WTC11 (cell line): ENCODE measurements around the gene GARS1. TPM values are rescaled to one million over a fixed set of nuclear protein-coding genes. Genes with fewer than 3 reads are reported as not detected.
A peak's percentile ranks its signal among the peaks of the same experiment; 100 is the strongest.

ENCODE experiments used
- ATAC-seq: fragments of 200-7000 bp; cut with Tn5 transposase; 2 replicates; pipeline ENCODE4 v1.10.0; 2021; ENCODE audit warnings: mild to moderate bottlenecking, moderate library complexity
- CTCF ChIA-PET: fragments of 300-600 bp; sonication (Branson Sonifier 250); formaldehyde crosslinking; loops from one replicate; lab custom pipeline; 2021; ENCODE audit warnings: antibody characterized with exemption; lab: Charles Lee
- POLR2A ChIA-PET: fragments of 350-600 bp; sonication (Branson Sonifier 250); formaldehyde crosslinking; loops from one replicate; lab custom pipeline; 2021; ENCODE audit warnings: antibody characterized with exemption; lab: Charles Lee
- DNase-seq: peaks from one replicate; pipeline ENCODE4 v3.0.0; 2021; ENCODE audit warnings: low spot score
- H3K27ac Mint-ChIP-seq: 2 replicates; pipeline ENCODE4 v1.8.0; 2021; ENCODE audit warnings: mixed read lengths
- H3K27me3 Mint-ChIP-seq: 2 replicates; pipeline ENCODE4 v1.8.0; 2021; ENCODE audit warnings: low read depth, mild to moderate bottlenecking, moderate library complexity, mixed read lengths
- H3K36me3 Mint-ChIP-seq: 2 replicates; pipeline ENCODE4 v1.8.0; 2021; ENCODE audit warnings: mixed read lengths
- H3K4me1 Mint-ChIP-seq: 2 replicates; pipeline ENCODE4 v1.8.0; 2022; ENCODE audit warnings: mixed read lengths
- H3K4me3 Mint-ChIP-seq: 2 replicates; pipeline ENCODE4 v1.8.0; 2021; ENCODE audit warnings: mild to moderate bottlenecking, moderate library complexity, mixed read lengths
- H3K9me3 Mint-ChIP-seq: 2 replicates; pipeline ENCODE4 v1.8.0; 2021; ENCODE audit warnings: mixed read lengths
- ARID4B ChIP-seq: sonication (generic); formaldehyde crosslinking; IDR thresholded peaks from 2 replicates; pipeline ENCODE4 v1.8.0; 2023; ENCODE audit warnings: missing genetic modification reagents, mild to moderate bottlenecking, borderline replicate concordance
- ELF4 ChIP-seq: sonication (generic); formaldehyde crosslinking; IDR thresholded peaks from 2 replicates; pipeline ENCODE4 v1.8.1; 2022; ENCODE audit warnings: low read depth, mild to moderate bottlenecking, moderate library complexity, missing genetic modification reagents
- ESRRA ChIP-seq: sonication (generic); formaldehyde crosslinking; IDR thresholded peaks from 2 replicates; pipeline ENCODE4 v1.8.1; 2022; ENCODE audit warnings: mild to moderate bottlenecking, missing genetic modification reagents, borderline replicate concordance
- FOXK1 ChIP-seq: sonication (generic); formaldehyde crosslinking; IDR thresholded peaks from 2 replicates; pipeline ENCODE4 v1.8.0; 2022; ENCODE audit warnings: mild to moderate bottlenecking, moderate library complexity, missing genetic modification reagents
- HMGXB4 ChIP-seq: sonication (generic); formaldehyde crosslinking; IDR thresholded peaks from 2 replicates; pipeline ENCODE4 v1.8.1; 2023; ENCODE audit warnings: mild to moderate bottlenecking, moderate library complexity, missing genetic modification reagents
- IRF1 ChIP-seq: sonication (generic); formaldehyde crosslinking; IDR thresholded peaks from 2 replicates; pipeline ENCODE4 v1.8.0; 2023; ENCODE audit warnings: missing genetic modification reagents
- JAZF1 ChIP-seq: fragments of 250-450 bp; sonication (Bioruptor Pico); IDR thresholded peaks from 2 replicates; pipeline ENCODE4 v1.9.0; 2021; ENCODE audit warnings: moderate library complexity, mild to moderate bottlenecking, inconsistent platforms
- MAX ChIP-seq: sonication (generic); formaldehyde crosslinking; IDR thresholded peaks from 2 replicates; pipeline ENCODE4 v1.8.0; 2022; ENCODE audit warnings: mild to moderate bottlenecking, missing genetic modification reagents
- MLX ChIP-seq: sonication (generic); formaldehyde crosslinking; IDR thresholded peaks from 2 replicates; pipeline ENCODE4 v1.8.1; 2023; ENCODE audit warnings: mild to moderate bottlenecking, missing genetic modification reagents, moderate library complexity
- NFATC4 ChIP-seq: fragments of 250-450 bp; sonication (Bioruptor Pico); IDR thresholded peaks from 2 replicates; pipeline ENCODE4 v1.9.0; 2021; ENCODE audit warnings: mild to moderate bottlenecking
- OVOL2 ChIP-seq: fragments of 250-450 bp; sonication (Bioruptor Pico); IDR thresholded peaks from 2 replicates; pipeline ENCODE4 v1.9.0; 2021; ENCODE audit warnings: mild to moderate bottlenecking, borderline replicate concordance
- PRDM15 ChIP-seq: sonication (generic); formaldehyde crosslinking; IDR thresholded peaks from 2 replicates; pipeline ENCODE4 v1.8.0; 2022; ENCODE audit warnings: missing genetic modification reagents
- STAT6 ChIP-seq: sonication (generic); formaldehyde crosslinking; conservative IDR thresholded peaks from 2 replicates; pipeline ENCODE4 v1.8.1; 2023; ENCODE audit warnings: mild to moderate bottlenecking, low read depth, missing genetic modification reagents, moderate library complexity
- ZNF121 ChIP-seq: sonication (generic); formaldehyde crosslinking; IDR thresholded peaks from 2 replicates; pipeline ENCODE4 v1.8.0; 2023; ENCODE audit warnings: missing genetic modification reagents
- ZNF317 ChIP-seq: sonication (generic); formaldehyde crosslinking; IDR thresholded peaks from 2 replicates; pipeline ENCODE4 v1.8.1; 2023; ENCODE audit warnings: low read depth, mild to moderate bottlenecking, moderate library complexity, missing genetic modification reagents, borderline replicate concordance
- ZNF423 ChIP-seq: fragments of 250-450 bp; sonication (Bioruptor Pico); IDR thresholded peaks from 2 replicates; pipeline ENCODE4 v2.1.2; 2022; ENCODE audit warnings: mild to moderate bottlenecking, moderate library complexity
- total RNA-seq: library from RNA; stranded (reverse); gene quantifications from 3 replicates; pipeline ENCODE4 v1.2.3, GENCODE V29; 2021

GARS1 gene
- total RNA-seq, 1 experiment from 2014 or later: 236 TPM

GRCh38 chr7:30682212-30683083, 87.8 kb downstream of the GARS1 start, which contains the start of gene CRHR2:
Gene CRHR2, minus strand, starts transcription at chr7:30682456. Its CDS starts 176 bp downstream, at chr7:30682280.
- Mint-ChIP-seq H3K27me3 (peaks cover 70% of the 10 kb centered on the region), H3K27ac (no peak within 1 kb of the TSS), H3K9me3 (no peaks in the 10 kb centered on the region), H3K36me3 (no peaks in the 10 kb centered on the region), H3K4me1 (peaks cover 46% of the 10 kb centered on the region), H3K4me3 (peak within 1 kb of the TSS; percentile 79)
- ATAC-seq (peak; percentile 74), DNase-seq (peak; percentile 63)
- POLR2A ChIA-PET: interaction anchor here (0.6 to 1.4 kb wide), 5 partner anchors 12 to 378 kb away, joined by 3 to 5 read pairs (median 3); no protein-coding TSS in a partner anchor
- CTCF ChIA-PET: interaction anchor here (0.5 to 4.2 kb wide), 38 partner anchors 11 to 1318 kb away, joined by 3 to 57 read pairs (median 4); no protein-coding TSS in a partner anchor
- no peak for TF ChIP-seq PRDM15 (CRISPR knock-in tag)
- TF ChIP-seq MAX (CRISPR knock-in tag): peak; percentile 86; the same call in 1 of the 2 replicates
- TF ChIP-seq ZNF423 (CRISPR knock-in tag): no peak
- TF ChIP-seq NFATC4 (CRISPR knock-in tag): no peak
- no peak for TF ChIP-seq ESRRA
- 0 out of 2 replicates have a peak, but pooled peaks have one; percentile 43 for TF ChIP-seq IRF1 (CRISPR knock-in tag)
- TF ChIP-seq MLX (CRISPR knock-in tag): no peak
- 0 out of 2 replicates have a peak, but pooled peaks have one; percentile 39 for TF ChIP-seq ZNF317
- TF ChIP-seq FOXK1 (CRISPR knock-in tag): no peak
- 0 out of 2 replicates have a peak, but pooled peaks have one; percentile 36 for TF ChIP-seq STAT6 (CRISPR knock-in tag)
- TF ChIP-seq HMGXB4 (CRISPR knock-in tag): peak; percentile 87; the same call in 1 of the 2 replicates
- TF ChIP-seq ELF4 (CRISPR knock-in tag): no peak
- no peak for TF ChIP-seq ARID4B
- TF ChIP-seq JAZF1 (CRISPR knock-in tag): no peak
- no peak for TF ChIP-seq OVOL2 (CRISPR knock-in tag)
- no peak for TF ChIP-seq ZNF121 (CRISPR knock-in tag)
